Globus pallidus (tissue), 1 donor: ENCODE measurements around the gene TDRD10.

Experiments
- DNase-seq: peaks from one replicate; pipeline ENCODE4 v3.0.0-alpha.2; 2015; ENCODE audit warnings: low spot score

Gene TDRD10

DNA sequence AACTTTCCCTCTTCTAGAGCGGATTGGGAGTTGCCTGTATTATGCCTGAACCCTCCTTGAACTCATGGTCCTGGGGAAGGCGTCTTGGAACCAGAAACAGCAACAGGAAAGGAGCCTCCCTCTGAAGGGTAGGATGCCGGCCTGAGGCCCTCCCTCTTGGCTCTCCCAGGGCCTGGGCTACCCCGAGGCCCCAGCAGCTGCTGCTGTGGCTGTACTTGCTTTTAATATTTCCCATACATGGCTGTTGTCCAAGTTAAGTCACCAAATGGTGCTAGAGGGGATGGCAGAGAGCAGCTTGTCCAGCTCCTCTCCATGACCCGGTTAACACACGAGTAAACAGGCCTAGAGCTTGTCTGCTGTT, 76.0 kb downstream of the TDRD10 start:
- DNase-seq, result no peak

GRCh38 chr1:154579374-154579773, 77.4 kb downstream of the TDRD10 start:
- DNase-seq, result no peak

DNA sequence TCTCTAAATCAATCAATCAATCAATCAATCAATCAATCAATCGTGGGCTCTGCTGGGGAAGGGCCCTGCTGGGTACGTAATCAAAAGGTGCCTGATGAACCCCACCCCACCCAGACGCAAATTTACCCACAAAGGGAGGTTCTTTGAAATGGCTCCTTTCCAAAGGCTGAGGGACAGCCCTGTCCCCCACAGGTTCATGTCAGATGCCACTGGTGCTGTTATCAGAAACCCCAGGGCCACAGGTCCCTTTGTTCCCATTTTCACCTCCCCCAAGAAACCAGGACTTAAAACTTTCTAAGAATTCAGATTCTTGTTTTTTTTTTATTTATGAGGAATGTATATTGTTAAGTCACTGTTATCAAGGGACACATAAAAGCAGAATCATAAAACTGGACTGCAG, 79.7 kb downstream of the TDRD10 start:
- DNase-seq, result no peak

DNA sequence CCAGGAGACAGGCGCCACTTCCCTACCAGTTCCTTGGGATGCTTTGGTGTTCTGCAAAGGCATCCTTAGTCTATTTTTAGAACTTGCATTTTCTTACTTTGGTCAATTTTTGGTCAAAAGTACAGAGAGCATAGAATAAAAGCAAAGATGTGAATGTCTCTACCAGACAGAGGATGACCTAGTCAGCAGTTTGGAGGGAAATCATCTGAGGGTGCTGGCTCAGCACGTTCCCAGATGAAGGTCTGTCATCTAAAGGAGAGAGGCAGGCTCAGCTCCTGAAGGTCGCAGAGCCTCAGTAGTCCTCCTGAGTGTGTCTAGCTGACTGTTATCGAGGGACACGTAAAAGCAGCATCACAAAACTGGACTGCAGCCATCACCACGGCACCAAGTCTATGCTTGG, 80.9 kb downstream of the TDRD10 start:
- no peak for DNase-seq

DNA sequence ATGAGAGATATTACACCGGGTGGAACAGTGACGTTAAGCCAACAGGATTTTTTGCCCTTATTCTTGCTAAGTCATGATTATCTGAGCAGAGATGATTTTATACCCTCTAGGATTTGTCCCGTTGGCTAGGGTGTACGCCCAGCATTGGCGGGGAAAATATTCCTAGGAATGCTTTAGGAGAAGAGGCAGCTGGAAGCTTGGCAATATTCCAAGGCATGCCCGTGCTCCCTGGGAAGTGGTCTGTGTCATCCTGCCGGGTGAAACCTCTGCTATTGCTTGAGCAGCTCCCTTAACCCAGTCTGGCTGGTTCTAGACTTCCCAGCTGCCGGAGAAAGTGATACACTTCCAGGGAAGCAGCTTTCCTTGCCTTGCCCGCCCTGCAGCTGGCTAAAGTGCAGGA, 81.8 kb downstream of the TDRD10 start:
- DNase-seq, result no peak

DNA sequence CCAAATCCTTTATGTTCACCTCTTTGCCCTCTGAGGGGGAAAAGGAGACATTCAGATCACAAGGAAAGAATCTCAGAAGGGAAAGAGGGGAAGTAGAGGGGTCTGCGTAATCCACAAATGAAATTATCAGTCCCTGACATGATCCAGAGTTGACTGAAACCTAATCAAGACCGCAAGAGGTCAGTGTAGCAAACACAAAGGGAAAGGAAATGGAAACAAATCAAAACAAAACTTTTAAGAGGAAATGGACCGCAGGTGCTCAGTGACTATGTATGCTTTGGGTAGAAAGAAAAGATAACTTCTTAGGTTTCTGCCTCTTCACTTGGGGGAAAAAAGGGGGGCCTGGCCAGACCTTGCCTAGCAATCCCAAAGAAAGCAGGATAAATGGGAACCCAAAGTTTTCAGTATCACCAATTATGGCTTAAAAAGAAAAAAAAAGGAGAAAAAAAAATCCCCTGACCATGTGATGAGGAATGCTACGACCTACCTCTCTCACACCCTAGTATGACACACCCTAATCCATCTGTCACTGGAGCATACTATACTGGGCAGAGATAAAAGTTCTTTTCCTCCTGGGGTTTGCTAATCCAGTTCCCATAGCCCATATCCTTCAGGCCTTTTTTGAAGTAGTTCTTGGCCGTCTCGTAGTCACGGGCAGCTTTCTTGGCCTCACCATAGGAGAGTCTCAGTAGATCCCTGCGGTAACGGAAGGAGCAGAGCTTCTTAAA, 82.4 kb downstream of the TDRD10 start:
- DNase-seq, result no peak

- no peak for DNase-seq
Measured at GRCh38 chr1:154586231-154586630, 84.2 kb downstream of the TDRD10 start.

DNA sequence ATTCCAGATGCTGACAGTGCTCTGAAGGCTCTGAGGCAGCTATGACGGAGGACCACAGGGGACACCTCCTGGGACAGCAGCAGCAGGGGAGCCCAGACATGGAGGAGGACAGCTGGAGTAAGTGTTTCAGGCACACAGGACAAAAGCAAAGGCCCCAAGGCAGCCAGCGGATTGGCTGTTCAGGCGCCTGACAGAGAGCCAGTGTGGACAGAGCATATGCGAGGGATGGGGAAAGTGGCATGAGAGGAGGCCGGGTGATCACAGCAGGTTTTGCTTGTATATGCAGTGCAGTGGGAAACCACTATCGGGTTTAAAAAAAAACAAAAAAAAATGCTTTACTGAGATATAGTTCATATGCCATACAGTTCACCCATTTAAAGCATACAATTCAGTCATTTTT, 84.6 kb downstream of the TDRD10 start:
- no peak for DNase-seq

DNA sequence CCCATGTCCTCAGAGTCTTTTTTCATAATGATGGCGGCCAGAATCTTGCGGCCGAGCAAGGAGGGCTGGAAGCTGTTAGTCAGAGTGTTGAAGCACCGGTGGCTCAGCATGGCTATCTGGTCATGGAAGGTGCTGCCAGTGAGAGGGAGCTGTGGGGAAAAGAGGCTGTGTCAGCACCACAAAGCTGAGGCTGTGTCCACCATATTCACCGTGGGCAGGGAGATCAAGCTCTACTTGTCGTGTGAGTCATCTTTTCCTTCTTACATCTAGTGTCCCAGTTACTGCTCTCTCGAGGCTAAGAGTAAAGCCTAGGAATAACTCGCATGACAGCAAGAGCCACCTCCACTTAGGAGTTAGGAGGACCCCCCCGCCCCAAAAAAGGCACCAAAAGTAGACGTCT, 87.8 kb downstream of the TDRD10 start:
- DNase-seq, result no peak

GRCh38 chr1:154590756-154591155, 88.7 kb downstream of the TDRD10 start:
- DNase-seq, result no peak

DNA sequence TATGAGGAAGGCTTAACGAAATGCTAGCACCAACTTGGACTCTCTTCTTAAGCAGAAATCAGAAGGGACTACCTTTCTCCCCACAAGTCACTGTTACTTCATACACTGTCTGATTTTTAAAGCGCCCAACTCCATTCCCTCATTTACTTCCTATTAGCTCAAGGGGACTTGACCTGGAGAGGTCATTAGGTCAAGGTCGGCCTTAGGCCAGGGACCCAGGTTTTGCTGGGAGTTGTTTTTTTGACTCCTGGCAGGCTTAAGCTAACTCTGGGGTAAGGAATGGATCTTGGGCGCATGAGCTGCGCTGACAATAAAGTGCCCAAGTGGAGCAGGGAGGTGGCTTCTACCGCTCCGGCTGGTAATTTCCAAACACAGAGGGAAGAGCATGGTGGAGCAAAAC, 89.2 kb downstream of the TDRD10 start:
- no peak for DNase-seq

GRCh38 chr1:154593390-154593789, 91.4 kb downstream of the TDRD10 start:
- no peak for DNase-seq

- DNase-seq, result no peak
Measured at GRCh38 chr1:154594811-154595210, 92.8 kb downstream of the TDRD10 start.

DNA sequence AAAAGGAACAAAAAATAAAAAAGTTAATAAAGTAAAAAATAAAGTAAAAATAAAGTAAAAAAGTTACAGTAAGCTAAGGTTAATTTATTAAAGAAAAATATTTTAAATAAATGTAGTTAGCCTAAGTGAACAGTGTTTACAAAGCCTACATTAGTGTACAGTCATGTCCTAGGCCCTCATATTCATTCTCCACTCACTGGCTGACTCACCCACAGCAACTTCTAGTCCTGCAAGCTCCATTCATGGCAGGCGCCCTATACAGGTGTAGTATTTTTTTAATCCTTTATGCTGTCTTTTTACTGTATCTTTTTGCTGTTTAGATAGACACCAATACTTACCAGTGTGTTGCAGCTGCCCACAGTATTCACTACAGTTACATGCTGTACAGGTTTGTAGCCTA, 93.6 kb downstream of the TDRD10 start:
- no peak for DNase-seq
